UCSD-AML1 (cell line): ENCODE data around the gene MAP2K5.

Source experiments
- DNase-seq: peaks from one replicate; lab custom pipeline; 2025; ENCODE audit not compliant: unreplicated experiment; lab: John Stamatoyannopoulos, UW

MAP2K5 gene

DNA sequence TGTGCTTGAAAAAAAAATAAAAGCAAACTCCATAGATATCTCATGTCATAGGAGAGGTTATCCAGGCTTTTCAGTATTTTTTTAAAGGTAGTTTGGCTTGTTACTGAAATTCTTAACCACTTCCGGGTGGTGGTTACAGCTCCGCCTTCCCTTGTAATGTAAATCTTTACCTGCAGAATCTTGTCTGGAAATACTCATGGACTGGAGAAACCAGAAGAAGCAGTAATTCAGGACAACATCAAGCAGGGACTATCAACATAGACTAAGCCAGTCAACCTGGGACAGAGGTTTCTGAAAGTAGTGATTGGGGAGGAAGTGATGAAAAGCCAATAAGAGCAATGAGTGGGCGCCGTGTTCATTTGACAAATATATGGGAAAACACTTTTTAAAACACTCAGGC is 203.9 kb downstream of the MAP2K5 start:
- DNase-seq: no peak

DNA sequence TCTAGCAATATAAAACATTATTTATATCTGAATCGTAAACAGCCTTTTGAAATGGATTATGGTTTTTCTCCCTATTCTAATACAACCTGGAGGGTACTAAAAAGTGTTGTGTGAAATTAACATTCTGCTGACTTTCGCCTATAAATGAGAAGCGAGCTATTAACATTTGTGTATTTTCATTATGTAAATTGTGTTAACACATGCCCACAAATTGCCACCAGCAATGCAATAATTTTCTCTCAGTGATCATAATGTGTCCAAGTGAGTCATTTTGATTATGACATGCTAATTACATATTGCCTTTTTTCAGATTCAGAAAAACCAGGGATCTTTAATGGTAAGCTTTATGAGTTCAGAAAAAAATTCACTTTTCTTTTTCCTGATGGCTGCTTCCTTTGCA is 205.4 kb downstream of the MAP2K5 start:
- no peak for DNase-seq

DNA sequence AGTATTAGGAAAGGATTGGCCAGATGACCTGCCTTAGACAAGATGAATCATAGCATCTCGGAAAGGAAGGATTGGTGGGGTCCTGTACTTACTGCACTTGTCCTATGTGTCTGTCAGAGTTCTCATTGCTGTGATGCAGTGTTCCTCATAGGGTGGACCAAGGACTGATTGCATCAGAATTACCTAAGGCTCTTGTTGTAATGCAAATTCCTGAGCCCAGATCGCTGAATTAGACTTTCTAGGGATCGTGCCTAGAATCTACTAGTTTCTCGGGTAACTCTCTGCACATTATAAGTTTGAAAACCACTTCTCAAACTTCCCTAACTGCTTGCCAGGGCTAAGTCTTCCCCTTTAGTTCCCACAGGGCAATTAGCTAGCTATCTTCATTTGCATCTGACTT is 207.9 kb downstream of the MAP2K5 start:
- no peak for DNase-seq

DNA sequence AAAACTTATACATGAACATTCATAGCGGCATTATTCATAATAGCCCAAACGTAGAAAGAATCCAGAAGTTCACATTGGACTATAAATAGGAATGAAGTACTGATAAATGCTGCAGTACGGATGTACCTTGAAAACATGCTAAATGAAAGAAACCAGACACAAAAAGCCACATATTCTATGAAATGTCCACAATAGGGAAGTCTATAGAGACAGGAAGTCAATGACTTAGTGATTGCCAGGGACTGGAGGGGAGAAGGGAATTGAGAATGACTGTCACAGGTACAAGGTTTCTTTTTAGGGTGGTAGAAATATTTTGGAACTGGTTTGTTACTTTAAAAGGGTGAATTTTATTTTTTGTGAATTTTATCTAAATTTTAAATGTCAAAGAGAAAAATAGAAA is 211.4 kb downstream of the MAP2K5 start:
- DNase-seq: no peak

DNA sequence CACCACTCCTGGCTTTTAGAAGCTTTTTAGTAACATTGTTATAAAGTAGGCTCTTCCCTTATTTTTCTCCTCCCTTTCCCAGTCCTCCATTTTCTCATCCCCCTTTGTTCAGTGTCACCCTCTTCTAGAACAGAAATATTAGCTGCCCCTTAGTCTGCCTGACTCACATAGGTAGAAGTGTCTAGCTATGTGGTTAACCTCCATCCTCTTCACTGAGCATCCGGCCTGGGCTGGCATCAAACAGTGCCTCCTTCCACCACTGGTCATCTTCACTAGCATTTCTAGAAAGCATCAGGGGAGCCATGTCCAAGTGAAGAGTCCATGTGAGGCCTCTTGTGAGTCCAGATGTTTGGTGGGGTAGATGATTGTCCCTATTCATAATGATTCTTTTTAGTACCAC is 212.8 kb downstream of the MAP2K5 start:
- no peak for DNase-seq

DNA sequence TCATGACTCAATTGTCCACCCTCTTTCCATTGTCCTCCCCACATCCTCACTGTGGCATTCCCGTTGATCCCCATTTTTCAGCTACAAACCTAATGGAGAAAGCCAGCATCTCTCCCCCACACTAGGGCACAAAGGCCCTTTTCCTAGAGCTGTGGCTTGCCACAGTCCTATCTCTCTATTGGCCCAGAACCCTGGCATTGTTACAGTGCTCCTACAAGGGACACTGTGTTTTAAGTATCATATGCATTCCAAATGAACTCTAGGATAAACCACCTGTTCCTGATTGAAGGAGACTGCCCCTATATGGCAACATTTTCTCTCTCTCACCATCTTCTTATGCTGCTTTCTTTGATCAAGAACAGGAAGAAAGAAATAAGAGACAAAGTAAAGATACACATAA is 213.4 kb downstream of the MAP2K5 start:
- DNase-seq: no peak

DNA sequence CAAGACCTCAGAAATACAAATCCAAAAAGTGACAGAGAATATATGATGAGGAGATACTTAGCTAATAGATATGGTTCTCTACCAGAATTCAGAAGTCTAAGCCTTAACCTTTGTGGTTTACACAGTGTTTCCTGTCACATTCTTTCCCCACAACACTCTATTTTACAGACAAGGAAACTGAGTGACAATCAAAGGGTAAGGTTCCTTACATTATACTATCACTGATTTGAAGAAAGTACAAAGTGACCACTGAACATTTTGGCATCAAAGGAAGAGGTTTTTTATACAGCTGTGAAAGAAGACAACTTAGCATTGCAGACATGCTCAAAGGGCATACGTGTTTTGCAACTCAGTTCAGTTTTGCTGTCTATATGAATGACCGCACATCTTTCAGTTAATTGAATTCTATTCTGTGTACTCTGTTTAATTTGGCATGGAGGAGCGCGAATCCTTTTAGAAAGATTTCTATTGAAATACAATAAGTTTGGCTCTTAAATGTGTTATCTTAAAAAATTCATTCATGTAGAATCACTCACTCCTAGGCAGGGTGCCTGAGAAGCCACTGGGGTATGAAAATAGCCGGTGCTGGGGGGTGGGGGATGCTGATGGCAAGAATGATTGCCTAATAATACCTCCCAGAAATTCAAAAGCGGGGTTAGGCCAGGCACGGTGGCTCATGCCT is 216.3 kb downstream of the MAP2K5 start:
- DNase-seq: no peak

DNA sequence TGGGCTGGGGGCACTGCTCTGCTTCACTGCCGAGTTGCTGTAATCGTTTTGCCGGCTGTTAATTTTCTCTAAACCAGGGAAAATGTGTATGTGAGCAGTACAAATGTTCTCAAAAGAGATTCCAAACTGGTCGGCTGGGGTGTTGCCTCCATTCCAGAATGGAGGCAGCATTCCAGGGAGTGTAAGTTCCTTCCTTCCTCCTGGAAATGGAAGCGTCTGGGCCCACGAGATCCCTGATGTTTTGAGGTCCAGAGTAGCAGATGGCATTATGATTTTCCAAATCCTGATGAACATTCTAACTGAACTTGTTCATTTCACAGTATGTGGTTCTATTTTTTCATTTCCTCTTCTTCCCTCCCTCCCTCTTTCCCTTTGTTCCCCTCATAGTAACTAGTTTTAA is 218.4 kb downstream of the MAP2K5 start:
- DNase-seq: no peak

DNA sequence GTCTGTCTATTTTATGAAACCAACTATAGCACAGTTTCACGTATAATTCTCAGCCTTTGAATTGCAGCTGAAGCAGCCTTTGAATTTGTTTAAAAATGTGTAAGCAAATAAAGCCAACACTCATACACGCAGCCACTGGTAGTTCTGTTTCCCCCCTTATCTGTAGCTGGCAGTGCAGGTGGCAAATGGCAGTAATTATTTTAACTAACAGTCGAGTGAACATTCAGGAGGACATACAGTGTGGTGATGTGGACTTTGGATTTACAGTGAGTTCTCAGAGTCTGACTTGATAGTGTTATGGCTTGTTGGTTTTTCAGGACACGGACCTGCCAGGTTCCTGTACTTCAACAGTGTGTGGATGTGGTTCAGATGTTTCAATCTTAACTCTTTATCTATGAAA is 218.8 kb downstream of the MAP2K5 start:
- no peak for DNase-seq

DNA sequence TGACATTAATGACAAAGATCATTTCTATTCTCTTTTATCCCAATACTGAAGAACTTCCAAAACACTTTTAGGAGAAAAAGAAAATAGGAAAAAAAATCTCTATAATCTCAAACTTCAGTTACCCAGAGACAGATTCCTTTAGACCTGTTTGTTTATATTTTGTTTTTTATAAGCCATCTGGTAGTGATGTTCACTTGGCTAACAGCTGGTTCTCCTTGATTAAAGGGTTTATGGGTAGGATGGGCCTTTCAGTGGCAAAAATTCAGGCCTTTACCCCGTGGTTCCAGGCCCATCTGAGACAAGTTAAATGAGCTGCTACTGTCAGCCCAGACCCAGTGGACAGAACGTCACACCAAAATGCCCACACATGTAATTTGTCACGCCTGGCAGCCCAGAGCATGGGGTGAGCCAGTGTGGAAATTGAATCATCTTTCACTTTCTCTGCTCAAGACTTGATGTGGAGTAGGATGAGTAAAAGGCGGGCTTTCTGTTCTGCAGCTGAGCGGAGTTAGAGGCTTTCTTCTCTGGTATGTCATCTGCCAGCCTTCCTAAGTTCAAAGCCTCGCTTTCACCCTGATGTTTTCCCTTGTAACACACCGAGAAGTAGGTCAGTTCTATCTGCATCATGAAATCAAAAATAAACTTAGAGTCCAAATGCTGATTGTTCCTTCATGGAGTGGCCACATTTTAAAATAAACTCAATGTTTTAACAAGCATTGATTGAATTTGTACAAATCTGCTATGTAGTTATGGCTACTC is 220.3 kb downstream of the MAP2K5 start:
- DNase-seq: no peak

DNA sequence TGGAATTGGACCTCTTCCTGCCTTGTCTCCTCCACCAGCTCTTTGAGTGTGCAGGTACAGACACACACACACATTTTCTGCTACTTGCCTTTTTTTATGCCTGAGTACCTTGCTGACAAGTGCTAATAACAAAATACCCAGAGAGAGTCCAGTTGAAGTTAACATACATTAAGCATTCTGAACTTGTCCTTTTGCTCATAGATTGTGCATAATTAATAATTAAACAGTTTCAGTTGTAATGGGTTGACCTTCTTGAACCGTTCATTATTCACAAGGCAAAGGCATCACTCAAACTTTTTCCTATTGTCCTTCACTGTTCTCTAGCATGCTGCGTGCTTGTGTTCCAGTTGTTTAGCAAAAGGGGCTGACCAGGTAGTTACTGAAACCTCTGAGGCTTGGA is 223.2 kb downstream of the MAP2K5 start:
- no peak for DNase-seq

DNA sequence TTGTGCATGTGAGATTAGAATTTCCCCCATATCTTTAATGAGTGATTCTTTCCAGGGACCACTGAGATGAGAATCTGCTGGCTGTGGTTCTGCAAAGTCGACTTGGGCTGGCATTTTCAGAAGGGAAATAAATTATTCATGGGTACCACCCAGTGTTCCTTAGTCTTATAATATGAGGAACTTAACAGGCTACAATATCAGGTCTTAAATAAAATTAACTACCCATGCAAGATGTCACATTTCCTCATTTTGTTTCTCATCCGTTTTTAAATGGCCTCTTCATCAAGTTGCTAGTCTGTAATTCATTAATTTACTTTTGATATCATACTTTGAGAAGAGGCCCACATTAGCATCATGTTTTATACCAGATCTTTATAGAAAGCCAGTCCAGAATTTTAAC is 224.5 kb downstream of the MAP2K5 start:
- DNase-seq: no peak

DNA sequence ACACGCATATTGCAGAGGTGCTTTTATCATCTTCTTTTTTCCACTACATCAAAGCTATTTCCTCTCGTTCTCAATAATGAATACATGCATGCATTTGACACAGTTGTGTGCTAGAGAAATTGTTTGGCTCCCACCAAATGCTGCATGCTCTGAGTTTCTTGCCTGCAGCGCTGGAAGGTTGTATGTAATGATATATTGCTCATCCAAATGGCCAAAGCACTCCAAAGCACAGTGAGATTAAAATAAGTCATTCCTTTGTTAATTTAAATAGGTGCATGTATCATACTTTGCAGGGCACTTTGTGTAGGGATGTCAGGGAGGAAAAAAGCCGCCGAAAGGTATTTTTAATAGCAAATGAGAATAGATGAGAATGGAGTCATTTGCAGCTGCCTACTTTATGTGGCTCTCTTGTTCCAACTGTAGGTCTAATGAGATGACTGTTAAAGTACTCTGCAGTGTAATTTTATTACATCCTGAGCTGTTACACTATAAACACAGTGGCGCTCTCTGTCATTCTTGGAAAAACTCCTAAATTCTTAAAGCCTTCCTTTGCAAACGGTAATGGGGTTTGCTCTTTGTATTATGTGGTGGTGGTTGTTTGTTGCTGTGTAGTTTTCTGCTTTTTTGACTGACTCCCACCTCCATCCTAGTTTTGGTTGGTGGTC is 225.9 kb downstream of the MAP2K5 start:
- DNase-seq: no peak

DNA sequence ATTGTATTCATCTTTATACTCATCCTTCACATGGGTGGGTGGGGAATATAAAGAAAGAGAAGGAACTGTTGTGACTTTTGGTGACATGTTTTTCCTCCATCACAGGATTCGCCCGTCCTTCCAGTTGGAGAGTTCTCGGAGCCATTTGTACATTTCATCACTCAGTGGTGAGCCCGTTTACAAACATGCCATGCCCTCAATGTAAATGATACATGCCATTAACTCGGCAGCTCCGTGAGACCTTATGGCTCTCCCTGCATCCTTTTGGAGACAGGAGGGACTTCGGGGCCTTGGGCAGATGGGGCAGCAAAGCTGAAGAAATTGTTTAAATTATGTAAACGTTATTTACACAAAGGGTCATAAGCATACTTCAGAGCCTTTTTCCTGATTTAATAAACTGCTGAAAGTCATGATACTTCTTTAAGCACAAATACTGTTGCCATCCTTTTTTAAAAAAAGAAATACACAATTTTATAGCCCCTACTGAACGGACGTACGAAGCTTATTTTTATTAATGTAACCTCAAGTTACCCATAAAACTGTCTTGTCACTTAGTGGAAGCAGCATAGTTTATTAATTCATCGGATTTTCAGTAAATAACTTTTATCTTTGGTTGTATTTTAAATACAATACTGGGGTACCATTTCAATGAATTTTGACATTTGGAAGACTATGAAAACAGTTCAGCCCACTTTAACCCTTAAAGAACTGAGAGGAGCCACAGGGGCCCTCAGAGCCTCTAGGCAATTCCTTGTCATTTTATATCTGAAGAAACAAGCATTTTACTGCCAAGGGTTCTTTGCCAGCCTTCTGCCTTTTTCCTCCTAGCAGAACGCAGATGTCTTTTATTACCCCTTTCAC is 227.2 kb downstream of the MAP2K5 start:
- DNase-seq: no peak

DNA sequence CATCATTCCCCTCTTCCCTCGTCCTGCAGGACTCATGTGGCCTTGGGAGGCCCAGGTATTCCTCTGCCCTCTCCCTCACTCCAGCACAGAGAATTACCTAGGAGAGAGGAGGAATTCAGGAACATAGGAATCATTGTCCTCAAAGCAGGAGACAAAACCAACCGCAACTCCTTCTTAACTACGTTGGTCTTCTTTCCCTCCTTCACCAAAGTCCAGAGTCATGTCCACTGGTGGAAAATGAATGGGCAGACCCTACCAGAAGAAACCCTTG is 227.8 kb downstream of the MAP2K5 start:
- no peak for DNase-seq

DNA sequence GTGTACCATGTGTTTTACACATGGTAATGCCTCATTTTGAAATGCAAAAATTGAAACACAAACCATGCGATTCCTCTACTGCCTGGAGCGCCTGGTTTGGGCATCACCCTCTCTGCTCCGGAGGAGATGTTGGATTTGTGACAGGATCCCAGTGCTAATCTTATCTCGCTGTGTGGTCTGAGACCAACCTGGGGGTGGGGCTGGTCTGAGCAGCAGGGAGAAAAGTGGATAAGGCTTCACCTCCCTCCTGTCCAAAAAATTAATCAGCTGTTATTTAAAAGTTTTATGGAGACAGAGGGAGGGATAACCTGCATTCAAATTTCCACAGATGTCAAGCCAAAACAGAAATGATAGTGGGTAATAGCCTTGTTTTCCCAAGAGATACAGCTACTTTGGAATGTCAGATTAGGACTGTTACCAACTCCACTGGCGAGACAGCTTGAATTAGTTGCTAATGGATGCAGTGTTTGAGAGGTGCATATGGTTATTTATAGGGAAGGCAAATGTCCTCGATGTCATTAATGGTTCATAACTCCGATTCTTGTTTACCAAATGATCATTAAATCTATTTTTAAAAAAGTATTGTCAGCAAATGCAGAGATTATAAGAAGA is 228.8 kb downstream of the MAP2K5 start:
- DNase-seq: no peak

DNA sequence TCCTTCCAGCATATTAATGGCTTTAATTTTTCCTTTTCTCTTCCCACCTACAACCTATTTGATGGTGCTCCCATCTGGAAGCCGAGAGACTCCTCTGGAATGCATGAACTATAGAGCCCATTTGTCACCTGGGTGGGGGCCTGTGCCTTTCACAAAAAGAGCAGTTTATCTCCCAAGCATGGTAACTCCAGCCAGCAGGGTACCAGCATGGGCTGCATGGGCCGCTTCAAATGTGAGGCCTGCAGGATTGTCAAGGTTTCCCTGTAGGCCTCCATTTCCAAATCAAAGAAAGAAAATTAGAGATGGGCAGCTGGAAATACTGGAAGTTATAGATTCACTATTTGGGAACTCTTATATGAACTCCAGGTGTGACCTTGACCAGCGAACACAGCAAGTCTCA is 232.1 kb downstream of the MAP2K5 start:
- DNase-seq: no peak

DNA sequence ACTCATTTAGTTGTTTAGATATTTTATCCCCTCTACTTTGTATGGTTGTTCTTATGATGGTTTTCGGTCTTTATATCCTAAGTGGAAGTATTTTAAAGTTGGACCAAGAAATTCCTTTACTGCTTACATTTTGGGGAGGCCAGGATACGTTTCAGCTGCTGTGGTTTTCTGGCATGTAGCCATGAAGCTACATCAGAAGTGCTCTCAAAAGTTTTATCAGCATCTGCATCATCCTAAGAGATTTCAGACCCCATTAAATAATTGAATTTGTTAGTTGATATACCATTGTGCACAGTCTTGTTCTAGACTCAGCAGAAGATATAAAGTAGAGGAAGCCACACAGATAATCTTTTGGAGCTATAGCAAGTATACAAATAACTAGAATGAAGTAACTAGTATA is 232.7 kb downstream of the MAP2K5 start:
- DNase-seq: no peak

DNA sequence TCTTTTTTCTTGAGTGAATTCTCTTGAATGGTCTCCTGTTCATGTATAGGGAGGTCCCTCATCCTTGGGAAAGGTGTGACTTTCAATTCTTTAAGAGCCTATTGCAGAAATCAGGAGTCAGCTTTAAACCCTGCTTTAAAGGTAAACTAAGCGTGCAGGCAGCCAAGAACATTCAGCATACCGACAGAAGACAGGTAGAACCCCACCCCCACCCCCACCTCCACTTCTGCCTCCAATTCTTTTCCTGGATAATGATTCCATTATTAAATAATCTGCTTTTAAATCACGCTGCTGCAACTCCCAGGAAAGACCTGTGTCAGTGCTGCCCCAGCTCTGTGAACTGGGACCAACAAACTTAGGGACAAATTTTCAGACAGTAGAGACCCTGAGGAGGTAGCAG is 233.5 kb downstream of the MAP2K5 start:
- DNase-seq: no peak

DNA sequence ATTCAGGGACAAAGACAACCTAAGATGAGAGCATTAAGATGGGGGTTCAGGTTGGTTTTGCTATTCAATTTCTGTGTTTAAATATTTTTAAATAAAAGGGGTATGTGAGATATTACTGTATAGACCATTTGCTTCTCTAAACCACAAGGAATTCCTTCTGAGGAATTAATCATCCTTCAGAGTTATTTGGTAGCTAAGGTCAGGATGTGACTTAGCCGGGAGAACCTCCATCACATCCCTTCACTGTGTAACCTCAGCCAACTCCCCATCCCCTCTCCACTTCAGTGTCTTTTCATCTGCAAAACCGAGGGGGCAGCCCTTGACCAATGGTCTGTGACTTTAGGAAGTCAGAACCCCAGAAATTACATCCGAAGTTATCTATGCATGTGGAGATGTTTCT is 234.1 kb downstream of the MAP2K5 start:
- DNase-seq: no peak

DNA sequence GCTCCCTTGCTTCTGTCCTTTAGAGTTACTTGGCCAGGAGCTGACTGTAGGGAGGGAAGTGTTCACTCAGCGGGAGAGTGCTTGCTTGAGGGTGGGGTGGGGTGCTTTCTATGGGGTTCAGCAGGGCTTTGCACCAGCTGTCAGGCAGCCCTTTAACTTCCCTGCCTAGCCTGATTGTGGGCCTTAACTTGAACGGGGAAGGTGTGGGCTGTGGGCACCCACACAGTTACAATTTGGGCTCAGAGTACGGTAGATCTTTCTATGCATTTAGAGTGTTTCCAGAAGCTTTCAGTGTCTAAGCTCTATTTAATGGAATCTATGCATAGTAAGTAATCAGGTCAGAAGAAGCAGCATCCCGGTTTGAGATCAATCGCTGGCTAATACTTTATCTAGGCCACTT is 234.6 kb downstream of the MAP2K5 start:
- no peak for DNase-seq
